CD4-positive, alpha-beta memory T cell (primary cell): ENCODE results near the gene GOLGA1. TPM values are rescaled to one million over a fixed set of nuclear protein-coding genes. Genes with fewer than 3 reads are reported as not detected.
A peak's percentile ranks its signal among the peaks of the same experiment; 100 is the strongest.
"Not testable (repeated sequence)": the region's sequence is repeated elsewhere in the genome, so short reads cannot be mapped to it uniquely, and the experiment has no call there.

Experiments
- CTCF ChIA-PET: fragments of 350-600 bp; sonication (Branson Sonifier 250); formaldehyde crosslinking; loops from one replicate; lab custom pipeline; 2021; ENCODE audit warnings: inconsistent platforms; ENCODE audit not compliant: partially characterized antibody; lab: Charles Lee
- POLR2A ChIA-PET: fragments of 350-600 bp; sonication (Branson Sonifier 250); formaldehyde crosslinking; loops from one replicate; lab custom pipeline; 2021; ENCODE audit not compliant: partially characterized antibody; lab: Charles Lee
- DNase-seq, 5 donors: peaks; one replicate each; pipeline versions ENCODE4 v3.0.0 to v3.0.0-alpha.2; 2020 to 2022; ENCODE audit warnings: mixed read lengths in 1 of 5
- H3K27ac ChIP-seq: one replicate; pipeline ENCODE4 v1.7.0; 2013; ENCODE audit warnings: low read depth, low read length
- H3K27me3 ChIP-seq: 2 replicates; pipeline ENCODE4 v1.7.0; 2013; ENCODE audit warnings: mild to moderate bottlenecking, low read length, moderate library complexity; ENCODE audit not compliant: insufficient read depth
- H3K36me3 ChIP-seq: 2 replicates; pipeline ENCODE4 v1.7.0; 2013; ENCODE audit warnings: mild to moderate bottlenecking, low read length, moderate library complexity; ENCODE audit not compliant: insufficient read depth
- H3K4me1 ChIP-seq: 2 replicates; pipeline ENCODE4 v1.7.0; 2013; ENCODE audit warnings: mild to moderate bottlenecking, low read length, moderate library complexity; ENCODE audit not compliant: insufficient read depth
- H3K4me3 ChIP-seq, 2 donors: one replicate each; pipeline ENCODE4 v1.7.0; 2013; ENCODE audit warnings: low read length in 2 of 2, mild to moderate bottlenecking in 1 of 2
- H3K9me3 ChIP-seq, 2 donors: one replicate each; pipeline ENCODE4 v1.7.0; 2013; ENCODE audit warnings: low read length in 2 of 2, control low read depth in 1 of 2; ENCODE audit not compliant: control insufficient read depth in 1 of 2
- H3K27ac Mint-ChIP-seq, 7 donors: one replicate each; pipeline ENCODE4 v1.8.0; 2020 to 2021; ENCODE audit warnings: mixed read lengths in 7 of 7, mild to moderate bottlenecking in 6 of 7, inconsistent platforms in 3 of 7, moderate library complexity in 3 of 7
- H3K27me3 Mint-ChIP-seq, 2 donors: one replicate each; pipeline ENCODE4 v1.8.0; 2020 to 2021; ENCODE audit warnings: mixed read lengths in 2 of 2
- H3K36me3 Mint-ChIP-seq, 2 donors: one replicate each; pipeline ENCODE4 v1.8.0; 2020 to 2021; ENCODE audit warnings: mixed read lengths in 2 of 2, inconsistent platforms in 1 of 2, mild to moderate bottlenecking in 1 of 2
- H3K4me1 Mint-ChIP-seq, 4 donors: one replicate each; pipeline ENCODE4 v1.8.0; 2020 to 2021; ENCODE audit warnings: mixed read lengths in 4 of 4, mild to moderate bottlenecking in 1 of 4
- H3K4me3 Mint-ChIP-seq, 8 donors: one replicate each; pipeline ENCODE4 v1.8.0; 2020 to 2021; ENCODE audit warnings: mixed read lengths in 8 of 8, mild to moderate bottlenecking in 7 of 8, moderate library complexity in 6 of 8, inconsistent platforms in 3 of 8
- H3K9me3 Mint-ChIP-seq, 8 donors: one replicate each; pipeline ENCODE4 v1.8.0; 2020 to 2021; ENCODE audit warnings: mixed read lengths in 8 of 8, mild to moderate bottlenecking in 5 of 8, inconsistent platforms in 3 of 8, moderate library complexity in 1 of 8
- intact Hi-C: fragments of 100-400 bp; cut with micrococcal nuclease; formaldehyde crosslinking; loops from one replicate; pipeline ENCODE4 v1.15.1; 2023
- polyA plus RNA-seq, 2 donors: library from polyadenylated mRNA; unstranded; fragments of 300-500 nt; fragmentation: Illumina TruSeq; gene quantifications; one replicate each; pipeline ENCODE4 v1.2.3, GENCODE V29; 2021
- total RNA-seq, 2 experiments: library from RNA; stranded (reverse); gene quantifications; one replicate each; pipeline ENCODE4 v1.2.3, GENCODE V29; 2021

Gene GOLGA1
- total and polyA plus RNA-seq, 4 experiments from 2014 or later = 3.1 to 38.3 (median 16.7) TPM

DNA sequence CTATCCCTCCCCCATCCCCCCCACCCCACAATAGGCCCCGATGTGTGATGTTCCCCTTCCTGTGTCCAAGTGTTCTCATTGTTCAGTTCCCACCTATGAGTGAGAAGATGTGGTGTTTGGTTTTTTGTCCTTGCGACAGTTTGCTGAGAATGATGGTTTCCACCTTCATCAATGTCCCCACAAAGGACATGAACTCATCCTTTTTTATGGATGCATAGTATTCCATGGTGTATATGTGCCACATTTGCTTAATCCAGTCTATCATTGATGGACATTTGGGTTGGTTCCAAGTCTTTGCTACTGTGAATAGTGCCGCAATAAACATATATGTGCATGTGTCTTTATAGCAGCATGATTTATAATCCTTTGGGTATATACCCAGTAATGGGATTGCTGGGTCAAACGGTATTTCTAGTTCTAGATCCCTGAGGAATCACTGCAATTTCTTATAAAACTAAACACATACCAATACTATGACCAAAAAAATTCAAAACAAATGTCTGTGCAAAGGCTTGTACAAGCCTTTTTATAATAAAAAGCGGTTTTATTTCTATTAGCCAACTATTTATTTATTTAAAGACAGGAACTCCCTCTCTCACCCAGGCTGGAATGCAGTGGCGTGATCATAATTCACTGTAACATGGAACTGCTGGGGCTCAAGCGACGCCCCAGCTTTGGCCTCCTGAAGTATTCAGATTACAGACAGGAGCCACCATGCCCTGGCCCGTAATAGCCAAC lies 19.0 kb upstream of the GOLGA1 start:
- peaks cover 11 to 14% (median 12%) of the 10 kb centered on the region in 4 donors for H3K4me1 Mint-ChIP-seq
- H3K9me3 ChIP-seq, H3K27me3 ChIP-seq, H3K4me3 ChIP-seq, DNase-seq, H3K27me3 Mint-ChIP-seq, H3K27ac ChIP-seq, H3K36me3 ChIP-seq, H3K9me3 Mint-ChIP-seq, intact Hi-C loops, H3K36me3 Mint-ChIP-seq, CTCF ChIA-PET, H3K4me3 Mint-ChIP-seq, H3K27ac Mint-ChIP-seq, POLR2A ChIA-PET: not testable (repeated sequence)
- peaks cover 14% of the 10 kb centered on the region for H3K4me1 ChIP-seq

DNA sequence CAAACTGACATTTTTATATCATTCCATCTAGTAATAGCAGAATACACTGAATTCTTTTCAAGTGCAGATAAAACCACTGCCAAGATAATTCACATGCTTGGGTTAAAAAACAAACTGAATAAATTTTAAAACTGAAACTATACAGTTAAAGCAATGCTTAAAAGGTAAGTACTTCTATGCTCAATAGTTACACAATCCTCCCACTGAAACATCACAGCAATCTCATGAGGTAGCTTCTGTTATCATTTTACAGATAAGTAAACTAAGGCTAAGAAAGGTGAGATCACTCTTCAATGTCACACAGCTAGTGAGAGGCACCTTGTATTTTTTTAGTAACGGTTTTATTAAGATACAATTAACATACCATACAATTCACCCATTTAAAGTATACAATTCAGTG lies 13.4 kb upstream of the GOLGA1 start:
- Histone ChIP-seq H3K9me3 (no peaks in the 10 kb centered on the region), H3K4me3 (no peak overlapping the region), H3K27me3 (no peaks in the 10 kb centered on the region), H3K36me3 (no peaks in the 10 kb centered on the region), H3K4me1 (no peaks in the 10 kb centered on the region), H3K27ac (no peak overlapping the region)
- intact Hi-C loops = no loop called here
- ChIA-PET CTCF (interaction anchor here (1.1 kb wide), 2 partner anchors 36 to 342 kb away, joined by 3 to 4 read pairs; no protein-coding TSS in a partner anchor), POLR2A (interaction anchor here (1.7 kb wide), 1 partner anchor 11 kb away, joined by 4 read pairs; no protein-coding TSS in a partner anchor)
- Mint-ChIP-seq H3K9me3 (no peaks in the 10 kb centered on the region), H3K4me1 (no peaks in the 10 kb centered on the region), H3K36me3 (no peaks in the 10 kb centered on the region), H3K27ac (no peak overlapping the region), H3K27me3 (no peaks in the 10 kb centered on the region), H3K4me3 (no peak overlapping the region)
- DNase-seq = no peak

DNA sequence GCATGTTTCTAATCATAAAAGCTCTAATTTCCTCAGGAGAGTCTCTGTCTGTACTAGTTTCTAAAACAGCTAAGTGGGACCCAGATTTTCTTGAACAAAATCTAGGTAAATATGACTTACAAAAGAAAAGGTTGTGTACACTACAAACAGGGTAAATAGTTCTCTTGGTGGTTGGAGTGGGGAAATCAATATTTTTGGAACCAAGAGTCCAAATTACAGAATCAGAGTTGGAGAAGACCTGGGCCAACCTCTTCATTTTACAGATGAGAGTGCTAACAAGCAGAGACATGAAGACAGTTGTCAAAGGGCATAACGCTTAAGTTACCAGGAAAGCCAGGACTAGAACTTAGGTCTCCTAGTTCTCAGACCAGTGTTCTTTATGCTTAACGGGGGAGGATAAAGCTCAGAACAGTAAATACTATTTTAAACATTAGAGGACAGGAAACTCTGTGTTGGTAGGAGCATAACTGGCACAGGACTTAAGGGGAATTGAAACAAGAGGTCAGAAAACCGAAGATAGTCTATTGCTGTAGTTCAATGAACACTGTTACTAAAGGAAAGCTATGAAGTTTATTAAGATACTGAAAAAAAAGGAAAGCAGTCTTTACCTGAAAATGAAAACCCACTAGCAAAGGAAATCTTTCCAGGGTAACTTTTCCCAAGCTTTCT lies 9.3 kb upstream of the GOLGA1 start:
- Histone ChIP-seq H3K36me3 (no peaks in the 10 kb centered on the region), H3K9me3 (no peaks in the 10 kb centered on the region), H3K4me1 (no peaks in the 10 kb centered on the region), H3K4me3 (no peak overlapping the region), H3K27me3 (no peaks in the 10 kb centered on the region), H3K27ac (no peak overlapping the region)
- H3K4me3 Mint-ChIP-seq = no peak overlapping the region
- no peaks in the 10 kb centered on the region for H3K27me3 Mint-ChIP-seq
- ChIA-PET POLR2A (interaction anchor here (2.7 kb wide), 1 partner anchor 10 kb away, joined by 10 read pairs; the partner anchor contains the start of gene GOLGA1), CTCF (interaction anchor here (1.1 kb wide), 1 partner anchor 15 kb away, joined by 3 read pairs; no protein-coding TSS in a partner anchor)
- H3K27ac Mint-ChIP-seq = no peak overlapping the region
- no peaks in the 10 kb centered on the region for H3K9me3 Mint-ChIP-seq
- intact Hi-C loops = no loop called here
- H3K4me1 Mint-ChIP-seq = no peaks in the 10 kb centered on the region
- no peak for DNase-seq
- H3K36me3 Mint-ChIP-seq = no peaks in the 10 kb centered on the region

DNA sequence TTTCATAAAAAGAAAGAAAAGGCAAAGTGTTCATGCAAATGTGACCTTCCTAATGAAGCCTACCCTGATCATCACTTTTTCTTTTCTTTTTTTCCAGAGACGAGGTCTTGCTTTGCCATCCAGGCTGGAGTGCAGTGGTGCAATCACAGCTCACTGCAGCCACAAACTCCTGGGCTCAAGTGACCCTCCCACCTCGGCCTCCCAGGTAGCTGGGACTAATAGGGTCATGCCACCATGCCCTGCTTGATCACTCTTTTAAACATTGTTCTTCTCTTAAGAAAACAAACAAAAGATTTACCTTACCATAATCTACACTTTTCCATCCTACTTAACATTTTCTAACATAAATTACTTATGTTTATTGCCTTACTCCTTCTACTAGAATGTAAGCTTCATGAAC lies 8.5 kb upstream of the GOLGA1 start:
- DNase-seq = no peak
- no peak overlapping the region for H3K27ac ChIP-seq
- no peaks in the 10 kb centered on the region for H3K4me1 ChIP-seq
- H3K9me3 Mint-ChIP-seq = no peaks in the 10 kb centered on the region
- H3K9me3 ChIP-seq = no peaks in the 10 kb centered on the region
- H3K27me3 ChIP-seq = no peaks in the 10 kb centered on the region
- ChIA-PET CTCF (interaction anchor here (1.1 kb wide), 1 partner anchor 15 kb away, joined by 3 read pairs; no protein-coding TSS in a partner anchor), POLR2A (interaction anchor here (2.7 kb wide), 1 partner anchor 9 kb away, joined by 10 read pairs; the partner anchor contains the start of gene GOLGA1)
- H3K4me3 ChIP-seq = no peak overlapping the region
- H3K27ac Mint-ChIP-seq = peak overlapping the region in 1 of 7 donors; percentile 37
- no peaks in the 10 kb centered on the region for H3K4me1 Mint-ChIP-seq
- no peaks in the 10 kb centered on the region for H3K36me3 ChIP-seq
- intact Hi-C loops = no loop called here
- H3K4me3 Mint-ChIP-seq = no peak overlapping the region
- H3K27me3 Mint-ChIP-seq = no peaks in the 10 kb centered on the region
- no peaks in the 10 kb centered on the region for H3K36me3 Mint-ChIP-seq

DNA sequence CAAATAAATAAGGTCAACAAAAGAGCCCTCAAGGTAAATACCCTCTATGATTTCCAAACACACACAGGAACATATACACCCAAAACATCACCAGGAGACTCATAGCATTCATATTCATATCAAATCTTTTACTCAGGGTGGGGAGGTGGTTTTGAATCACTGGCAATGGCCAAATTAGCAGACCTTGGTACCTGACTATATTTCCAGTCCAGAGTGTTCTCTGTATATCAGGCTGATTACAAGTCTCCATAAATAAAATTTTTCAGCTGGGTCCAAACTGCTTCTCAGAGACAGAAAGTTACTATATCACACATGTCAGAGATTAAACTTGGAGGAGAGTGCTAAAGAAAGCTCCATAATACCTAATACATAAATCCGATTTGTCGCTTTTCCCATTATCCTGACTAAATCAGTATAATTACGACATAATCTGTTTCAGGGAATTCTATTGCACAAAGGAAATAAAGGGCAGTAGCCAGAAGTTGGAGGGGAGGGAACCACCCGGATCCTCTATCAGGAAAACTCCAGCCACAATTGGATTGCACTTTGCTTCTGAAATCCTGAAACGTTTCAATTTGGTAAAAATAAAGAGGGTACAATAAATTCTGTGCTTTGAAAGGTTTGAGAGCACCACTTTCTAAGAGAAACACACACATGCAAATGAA lies 7.0 kb upstream of the GOLGA1 start:
- H3K27ac Mint-ChIP-seq = no peak overlapping the region
- intact Hi-C loops = no loop called here
- CTCF ChIA-PET = no interaction called here

DNA sequence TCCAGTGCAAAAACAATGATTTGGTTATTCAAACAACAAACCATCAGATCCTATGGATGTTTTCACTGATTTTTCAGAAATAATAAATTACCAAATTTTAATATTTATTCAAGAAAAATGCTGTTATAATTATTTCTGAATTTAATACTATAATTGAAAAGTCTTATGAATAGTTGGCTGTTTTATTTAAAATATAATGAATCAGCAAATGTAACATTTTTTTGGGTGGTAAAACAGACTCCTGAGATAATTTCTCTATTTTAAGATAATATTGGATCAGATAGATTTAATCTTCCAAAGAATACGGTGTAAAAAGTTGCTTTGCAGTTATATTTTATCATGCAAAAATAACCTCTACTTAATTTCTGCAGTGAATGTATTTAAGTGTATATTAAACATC lies 5.3 kb upstream of the GOLGA1 start:
- H3K27me3 ChIP-seq = no peaks in the 10 kb centered on the region
- no peak overlapping the region for H3K4me3 Mint-ChIP-seq
- H3K27me3 Mint-ChIP-seq = no peaks in the 10 kb centered on the region
- no peaks in the 10 kb centered on the region for H3K9me3 Mint-ChIP-seq
- H3K4me1 Mint-ChIP-seq = peaks cover 4 to 13% (median 10%) of the 10 kb centered on the region in 4 donors
- ChIA-PET POLR2A (no interaction called here), CTCF (no interaction called here)
- no peak overlapping the region for H3K4me3 ChIP-seq
- intact Hi-C loops = no loop called here
- H3K36me3 Mint-ChIP-seq = no peaks in the 10 kb centered on the region
- peaks cover 9% of the 10 kb centered on the region for H3K4me1 ChIP-seq
- no peak overlapping the region for H3K27ac ChIP-seq
- no peak for DNase-seq
- no peaks in the 10 kb centered on the region for H3K9me3 ChIP-seq
- no peak overlapping the region for H3K27ac Mint-ChIP-seq
- no peaks in the 10 kb centered on the region for H3K36me3 ChIP-seq

More for the DNA sequence above, 7.0 kb upstream of the GOLGA1 start:
- no peak for DNase-seq
- H3K9me3 ChIP-seq = no peaks in the 10 kb centered on the region
- H3K27ac ChIP-seq = no peak overlapping the region
- H3K36me3 ChIP-seq = no peaks in the 10 kb centered on the region
- no peaks in the 10 kb centered on the region for H3K27me3 ChIP-seq
- POLR2A ChIA-PET = interaction anchor here (0.6 kb wide), 1 partner anchor 86 kb away, joined by 3 read pairs; the partner anchor contains the start of gene ARPC5L
- no peaks in the 10 kb centered on the region for H3K27me3 Mint-ChIP-seq
- H3K36me3 Mint-ChIP-seq = no peaks in the 10 kb centered on the region
- H3K9me3 Mint-ChIP-seq = no peaks in the 10 kb centered on the region
- no peak overlapping the region for H3K4me3 Mint-ChIP-seq
- H3K4me3 ChIP-seq = no peak overlapping the region
- no peaks in the 10 kb centered on the region for H3K4me1 ChIP-seq
- peaks cover 0 to under 1% (median 0%) of the 10 kb centered on the region in 4 donors for H3K4me1 Mint-ChIP-seq
